HepG2 (cell line): ENCODE results near the gene TPST1. TPM values are rescaled to one million over a fixed set of nuclear protein-coding genes. Genes with fewer than 3 reads are reported as not detected.

Experiments used
- ASH2L ChIP-seq: fragments of 300-600, 200-600 bp; sonication (generic); IDR thresholded peaks from 2 replicates; pipeline ENCODE4 v1.7.0; 2017; ENCODE audit warnings: low read depth, mild to moderate bottlenecking, moderate library complexity, mixed read lengths, low read length; ENCODE audit not compliant: insufficient read length
- ATF1 ChIP-seq: IDR thresholded peaks from 2 replicates; pipeline ENCODE4 v1.6.1; 2016; ENCODE audit warnings: mild to moderate bottlenecking, control low read depth
- CREB3 ChIP-seq: sonication (generic); formaldehyde crosslinking; IDR thresholded peaks from 2 replicates; pipeline ENCODE4 v1.5.0; 2020; ENCODE audit warnings: missing genetic modification reagents
- HNRNPLL ChIP-seq: fragments of 200-400 bp; formaldehyde crosslinking; IDR thresholded peaks from 2 replicates; pipeline ENCODE4 v1.6.1; 2017; ENCODE audit warnings: mild to moderate bottlenecking, low read depth, low read length; ENCODE audit not compliant: poor library complexity, severe bottlenecking
- JUND ChIP-seq: sonication (generic); formaldehyde crosslinking; IDR thresholded peaks from 2 replicates; pipeline ENCODE4 v1.8.0; 2022; ENCODE audit warnings: mild to moderate bottlenecking, missing genetic modification reagents
- KLF9 ChIP-seq: IDR thresholded peaks from 2 replicates; pipeline ENCODE4 v1.6.1; 2016; ENCODE audit warnings: low read depth
- MED8 ChIP-seq: sonication (generic); formaldehyde crosslinking; IDR thresholded peaks from 2 replicates; pipeline ENCODE4 v1.8.1; 2023; ENCODE audit warnings: mild to moderate bottlenecking, missing genetic modification reagents; ENCODE audit not compliant: insufficient replicate concordance
- NBN ChIP-seq: fragments of 450-650 bp; conservative IDR thresholded peaks from 2 replicates; pipeline ENCODE4 v1.6.1; 2017
- NFRKB ChIP-seq: fragments of 450-650 bp; IDR thresholded peaks from 2 replicates; pipeline ENCODE4 v1.6.1; 2017
- PLSCR1 ChIP-seq: sonication (generic); formaldehyde crosslinking; IDR thresholded peaks from 2 replicates; pipeline ENCODE4 v1.5.0; 2020; ENCODE audit warnings: missing genetic modification reagents, mild to moderate bottlenecking, borderline replicate concordance
- TARDBP ChIP-seq: sonication (generic); formaldehyde crosslinking; IDR thresholded peaks from 2 replicates; pipeline ENCODE4 v1.8.0; 2022; ENCODE audit warnings: mild to moderate bottlenecking, missing genetic modification reagents
- XBP1 ChIP-seq: sonication (generic); formaldehyde crosslinking; IDR thresholded peaks from 2 replicates; pipeline ENCODE4 v1.5.0; 2020; ENCODE audit warnings: missing genetic modification reagents
- ZBTB26 ChIP-seq: IDR thresholded peaks from 2 replicates; pipeline ENCODE4 v1.6.1; 2016; ENCODE audit warnings: missing compliant biosample characterization, missing genetic modification reagents, borderline replicate concordance
- ZFP62 ChIP-seq: sonication (generic); formaldehyde crosslinking; IDR thresholded peaks from 2 replicates; pipeline ENCODE4 v1.4.0; 2020; ENCODE audit warnings: missing genetic modification reagents
- ZNF230 ChIP-seq: sonication (generic); formaldehyde crosslinking; IDR thresholded peaks from 2 replicates; pipeline ENCODE4 v1.4.0; 2020; ENCODE audit warnings: mild to moderate bottlenecking, missing genetic modification reagents
- ZNF343 ChIP-seq: sonication (generic); formaldehyde crosslinking; IDR thresholded peaks from 2 replicates; pipeline ENCODE4 v1.4.0; 2020; ENCODE audit warnings: mild to moderate bottlenecking, missing genetic modification reagents
- ZNF564 ChIP-seq: sonication (generic); formaldehyde crosslinking; IDR thresholded peaks from 2 replicates; pipeline ENCODE4 v1.8.1; 2023; ENCODE audit warnings: mild to moderate bottlenecking, missing genetic modification reagents
- ZNF569 ChIP-seq: sonication (generic); formaldehyde crosslinking; IDR thresholded peaks from 2 replicates; pipeline ENCODE4 v1.5.0; 2020; ENCODE audit warnings: mild to moderate bottlenecking, missing genetic modification reagents, moderate library complexity, borderline replicate concordance
- ZNF672 ChIP-seq: sonication (generic); formaldehyde crosslinking; IDR thresholded peaks from 2 replicates; pipeline ENCODE4 v1.8.1; 2022; ENCODE audit warnings: missing genetic modification reagents
- ZNF709 ChIP-seq: sonication (generic); formaldehyde crosslinking; IDR thresholded peaks from 2 replicates; pipeline ENCODE4 v1.5.0; 2020; ENCODE audit warnings: mild to moderate bottlenecking, missing genetic modification reagents
- polyA plus RNA-seq, 8 experiments: library from polyadenylated mRNA; depleted of rRNA in 3 of 8; stranded (reverse) in 7 of 8; unstranded in 1 of 8; fragments of >200 nt; fragmentation: Illumina TruSeq in 4 of 8; extraction: Trizol in 4 of 8; gene quantifications; 2 replicates each; pipeline versions ENCODE4 v1.2.1 to v1.2.3, GENCODE V29; 2011 to 2016; ENCODE audit warnings: low read depth in 4 of 8, missing spikeins in 1 of 8, mixed read lengths in 1 of 8; ENCODE audit not compliant: insufficient read depth in 1 of 8
- total RNA-seq, 5 experiments: library from RNA; depleted of rRNA; stranded (reverse); fragments of >200 nt; fragmentation: Illumina TruSeq; extraction: Trizol; gene quantifications; 2 replicates each; pipeline ENCODE4 v1.2.3, GENCODE V29; 2016; ENCODE audit warnings: low read depth in 1 of 5
- TF ChIP-seq, protein P1 (sequence below): sonication (generic); formaldehyde crosslinking; IDR thresholded peaks from 2 replicates; pipeline ENCODE4 v1.5.1; 2020; ENCODE audit warnings: missing genetic modification reagents, mild to moderate bottlenecking, borderline replicate concordance
- TF ChIP-seq, protein P2 (sequence below): sonication (generic); formaldehyde crosslinking; IDR thresholded peaks from 2 replicates; pipeline ENCODE4 v1.5.0; 2020; ENCODE audit warnings: mild to moderate bottlenecking, missing genetic modification reagents
- TF ChIP-seq, protein P3 (sequence below): sonication (generic); formaldehyde crosslinking; IDR thresholded peaks from 2 replicates; pipeline ENCODE4 v1.5.0; 2020; ENCODE audit warnings: missing genetic modification reagents, mild to moderate bottlenecking, borderline replicate concordance

The TPST1 gene
- total and polyA plus RNA-seq, 2 of the 13 experiments (the other 11 are each of a cell fraction or from before 2014, with no cell fraction given): 24.3 to 34.1 TPM

- TF ChIP-seq PLSCR1 (CRISPR knock-in tag) (0 out of 2 replicates have a peak, but pooled peaks have one; percentile 30), ZNF569 (CRISPR knock-in tag) (no peak), ATF1 (CRISPR knock-in tag) (no peak), TARDBP (CRISPR knock-in tag) (0 out of 2 replicates have a peak, but pooled peaks have one; percentile 8), ZNF564 (CRISPR knock-in tag) (no peak), XBP1 (CRISPR knock-in tag) (no peak), NFRKB (no peak), ZFP62 (CRISPR knock-in tag) (no peak), ZNF343 (0 out of 2 replicates have a peak, but pooled peaks have one; percentile 45), MED8 (CRISPR knock-in tag) (no peak), HNRNPLL (peak; percentile 2), ASH2L (peak; percentile 4), ZNF672 (CRISPR knock-in tag) (no peak), ZBTB26 (no peak), NBN (no peak), KLF9 (CRISPR knock-in tag) (no peak), ZNF230 (0 out of 2 replicates have a peak, but pooled peaks have one; percentile 22), CREB3 (CRISPR knock-in tag) (no peak), JUND (CRISPR knock-in tag) (no peak), ZNF709 (CRISPR knock-in tag) (0 out of 2 replicates have a peak, but pooled peaks have one; percentile 5)
- TF ChIP-seq, protein P1, sequence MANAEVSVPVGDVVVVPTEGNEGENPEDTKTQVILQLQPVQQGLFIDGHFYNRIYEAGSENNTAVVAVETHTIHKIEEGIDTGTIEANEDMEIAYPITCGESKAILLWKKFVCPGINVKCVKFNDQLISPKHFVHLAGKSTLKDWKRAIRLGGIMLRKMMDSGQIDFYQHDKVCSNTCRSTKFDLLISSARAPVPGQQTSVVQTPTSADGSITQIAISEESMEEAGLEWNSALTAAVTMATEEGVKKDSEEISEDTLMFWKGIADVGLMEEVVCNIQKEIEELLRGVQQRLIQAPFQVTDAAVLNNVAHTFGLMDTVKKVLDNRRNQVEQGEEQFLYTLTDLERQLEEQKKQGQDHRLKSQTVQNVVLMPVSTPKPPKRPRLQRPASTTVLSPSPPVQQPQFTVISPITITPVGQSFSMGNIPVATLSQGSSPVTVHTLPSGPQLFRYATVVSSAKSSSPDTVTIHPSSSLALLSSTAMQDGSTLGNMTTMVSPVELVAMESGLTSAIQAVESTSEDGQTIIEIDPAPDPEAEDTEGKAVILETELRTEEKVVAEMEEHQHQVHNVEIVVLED (CRISPR knock-in tag): no peak
- TF ChIP-seq, protein P2, sequence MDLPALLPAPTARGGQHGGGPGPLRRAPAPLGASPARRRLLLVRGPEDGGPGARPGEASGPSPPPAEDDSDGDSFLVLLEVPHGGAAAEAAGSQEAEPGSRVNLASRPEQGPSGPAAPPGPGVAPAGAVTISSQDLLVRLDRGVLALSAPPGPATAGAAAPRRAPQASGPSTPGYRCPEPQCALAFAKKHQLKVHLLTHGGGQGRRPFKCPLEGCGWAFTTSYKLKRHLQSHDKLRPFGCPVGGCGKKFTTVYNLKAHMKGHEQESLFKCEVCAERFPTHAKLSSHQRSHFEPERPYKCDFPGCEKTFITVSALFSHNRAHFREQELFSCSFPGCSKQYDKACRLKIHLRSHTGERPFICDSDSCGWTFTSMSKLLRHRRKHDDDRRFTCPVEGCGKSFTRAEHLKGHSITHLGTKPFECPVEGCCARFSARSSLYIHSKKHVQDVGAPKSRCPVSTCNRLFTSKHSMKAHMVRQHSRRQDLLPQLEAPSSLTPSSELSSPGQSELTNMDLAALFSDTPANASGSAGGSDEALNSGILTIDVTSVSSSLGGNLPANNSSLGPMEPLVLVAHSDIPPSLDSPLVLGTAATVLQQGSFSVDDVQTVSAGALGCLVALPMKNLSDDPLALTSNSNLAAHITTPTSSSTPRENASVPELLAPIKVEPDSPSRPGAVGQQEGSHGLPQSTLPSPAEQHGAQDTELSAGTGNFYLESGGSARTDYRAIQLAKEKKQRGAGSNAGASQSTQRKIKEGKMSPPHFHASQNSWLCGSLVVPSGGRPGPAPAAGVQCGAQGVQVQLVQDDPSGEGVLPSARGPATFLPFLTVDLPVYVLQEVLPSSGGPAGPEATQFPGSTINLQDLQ (CRISPR knock-in tag): 0 out of 2 replicates have a peak, but pooled peaks have one; percentile 45
- TF ChIP-seq, protein P3, sequence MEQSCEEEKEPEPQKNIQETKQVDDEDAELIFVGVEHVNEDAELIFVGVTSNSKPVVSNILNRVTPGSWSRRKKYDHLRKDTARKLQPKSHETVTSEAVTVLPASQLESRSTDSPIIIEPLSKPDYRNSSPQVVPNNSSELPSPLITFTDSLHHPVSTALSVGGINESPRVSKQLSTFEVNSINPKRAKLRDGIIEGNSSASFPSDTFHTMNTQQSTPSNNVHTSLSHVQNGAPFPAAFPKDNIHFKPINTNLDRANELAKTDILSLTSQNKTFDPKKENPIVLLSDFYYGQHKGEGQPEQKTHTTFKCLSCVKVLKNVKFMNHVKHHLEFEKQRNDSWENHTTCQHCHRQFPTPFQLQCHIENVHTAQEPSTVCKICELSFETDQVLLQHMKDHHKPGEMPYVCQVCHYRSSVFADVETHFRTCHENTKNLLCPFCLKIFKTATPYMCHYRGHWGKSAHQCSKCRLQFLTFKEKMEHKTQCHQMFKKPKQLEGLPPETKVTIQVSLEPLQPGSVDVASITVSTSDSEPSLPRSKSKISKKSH (CRISPR knock-in tag): 0 out of 2 replicates have a peak, but pooled peaks have one; percentile 7
These were observed 582 bp downstream of the TPST1 start (continued) for GRCh38 chr7:66205741-66206090.
